ENCODE data around the gene UNC119. TPM values are rescaled to one million over a fixed set of nuclear protein-coding genes. Genes with fewer than 3 reads are reported as not detected.
A peak's percentile ranks its signal among the peaks of the same experiment; 100 is the strongest.

The UNC119 gene
- total and polyA plus RNA-seq, 8 donors = 13.6 to 30.9 (median 17.2) TPM

GRCh38 chr17:28597606-28598383, 45.4 kb upstream of the UNC119 start:
- TF ChIP-seq POLR2AphosphoS5 (IDR thresholded peaks at IDR 0.05) (no peak), POLR2A (IDR thresholded peaks at IDR 0.05) (no peak), CTCF (IDR thresholded peaks at IDR 0.05) (no peak), EP300 (IDR thresholded peaks at IDR 0.05) (no peak)
- H3K4me1 ChIP-seq = peaks cover 0 to 28% (median 23%) of the 10 kb centered on the region in 4 donors
- H3K27ac ChIP-seq = peak overlapping the region in 1 of 5 donors; percentile 96
- peaks cover 0 to 8% (median 0%) of the 10 kb centered on the region in 4 donors for H3K36me3 ChIP-seq
- no peaks in the 10 kb centered on the region for H3K27me3 ChIP-seq
- H3K9me3 ChIP-seq = no peaks in the 10 kb centered on the region
- H3K4me3 ChIP-seq = peak overlapping the region in 3 of 4 donors; percentile 68 to 71 (median 70)
- intact Hi-C loops (cut with DNase I; ENCODE audit: low total_unique reads) = no loop called here
- no peak for DNase-seq
- 30 to 38% (median 34%) methylated on average over 5 of the region's 5 CpGs for WGBS, 5 donors

GRCh38 chr17:28592260-28592659, 39.8 kb upstream of the UNC119 start:
- no peak for TF ChIP-seq CTCF (IDR thresholded peaks at IDR 0.05)
- TF ChIP-seq EP300 (IDR thresholded peaks at IDR 0.05) = no peak
- no peak for TF ChIP-seq POLR2A (IDR thresholded peaks at IDR 0.05)
- no peak for TF ChIP-seq POLR2AphosphoS5 (IDR thresholded peaks at IDR 0.05)
- intact Hi-C loops (cut with DNase I; ENCODE audit: low total_unique reads) = no loop called here
- H3K4me1 ChIP-seq = peaks cover 0 to 2% (median 0%) of the 10 kb centered on the region in 4 donors
- 88 to 95% (median 93%) methylated on average over 4 of the region's 4 CpGs for WGBS, 5 donors
- H3K36me3 ChIP-seq = peaks cover 7 to 39% (median 10%) of the 10 kb centered on the region in 4 donors
- no peak for DNase-seq
- H3K27me3 ChIP-seq = no peaks in the 10 kb centered on the region
- no peaks in the 10 kb centered on the region for H3K9me3 ChIP-seq
- no peak overlapping the region for H3K4me3 ChIP-seq
- H3K27ac ChIP-seq = no peak overlapping the region

GRCh38 chr17:28585851-28586250, 33.4 kb upstream of the UNC119 start:
- H3K4me3 ChIP-seq = no peak overlapping the region
- 85 to 98% (median 95%) methylated on average over 3 of the region's 3 CpGs for WGBS, 5 donors
- no peaks in the 10 kb centered on the region for H3K4me1 ChIP-seq
- no peaks in the 10 kb centered on the region for H3K9me3 ChIP-seq
- no peak for DNase-seq
- no peaks in the 10 kb centered on the region for H3K27me3 ChIP-seq
- peaks cover 3 to 51% (median 36%) of the 10 kb centered on the region in 4 donors for H3K36me3 ChIP-seq
- intact Hi-C loops (cut with DNase I; ENCODE audit: low total_unique reads) = no loop called here
- no peak overlapping the region for H3K27ac ChIP-seq
- TF ChIP-seq POLR2AphosphoS5 (IDR thresholded peaks at IDR 0.05) = no peak
- TF ChIP-seq EP300 (IDR thresholded peaks at IDR 0.05) = no peak
- no peak for TF ChIP-seq CTCF (IDR thresholded peaks at IDR 0.05)
- no peak for TF ChIP-seq POLR2A (IDR thresholded peaks at IDR 0.05)

GRCh38 chr17:28584434-28584833, 32.0 kb upstream of the UNC119 start:
- H3K27ac ChIP-seq = no peak overlapping the region
- peaks cover 3 to 54% (median 36%) of the 10 kb centered on the region in 4 donors for H3K36me3 ChIP-seq
- no peaks in the 10 kb centered on the region for H3K4me1 ChIP-seq
- TF ChIP-seq POLR2AphosphoS5 (IDR thresholded peaks at IDR 0.05) (no peak), EP300 (IDR thresholded peaks at IDR 0.05) (no peak), POLR2A (IDR thresholded peaks at IDR 0.05) (no peak), CTCF (IDR thresholded peaks at IDR 0.05) (no peak)
- DNase-seq = no peak
- no peak overlapping the region for H3K4me3 ChIP-seq
- 72 to 96% (median 91%) methylated on average over 3 of the region's 3 CpGs for WGBS, 5 donors
- intact Hi-C loops (cut with DNase I; ENCODE audit: low total_unique reads) = no loop called here
- no peaks in the 10 kb centered on the region for H3K9me3 ChIP-seq
- H3K27me3 ChIP-seq = no peaks in the 10 kb centered on the region

Data from stomach (tissue), 9 donors.